GM20431 (cell line): ENCODE results near the gene VAV1.
"Not testable (repeated sequence)": the region's sequence is repeated elsewhere in the genome, so short reads cannot be mapped to it uniquely, and the experiment has no call there.

Experiments used
- in situ Hi-C: fragments of 300-500 bp; cut with MseI, MboI; formaldehyde crosslinking; loops from one replicate; pipeline ENCODE4 v1.15.0; 2020; ENCODE audit warnings: low sequenced_read_pairs; ENCODE audit not compliant: unreplicated experiment

VAV1 gene

DNA sequence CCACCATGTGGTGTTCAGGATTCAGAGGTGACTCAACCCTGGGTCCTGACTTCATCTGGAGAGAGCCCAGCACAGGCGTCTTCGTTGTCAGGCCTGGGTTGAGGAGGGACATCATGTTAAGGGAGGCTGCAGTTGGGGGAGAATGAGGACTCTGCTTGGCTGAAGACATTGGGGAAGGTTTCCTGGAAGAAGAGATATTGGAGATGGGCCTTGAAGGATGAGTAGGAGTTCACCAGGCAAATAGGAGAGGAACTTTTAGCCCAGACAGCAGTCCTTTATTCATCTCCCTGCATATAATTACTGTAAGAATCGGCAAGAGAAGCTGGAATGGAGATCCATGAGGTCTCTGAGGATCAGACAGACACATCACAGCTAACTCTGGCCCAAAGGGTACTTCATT is 38.9 kb downstream of the VAV1 start:
- in situ Hi-C loops = no loop called here

DNA sequence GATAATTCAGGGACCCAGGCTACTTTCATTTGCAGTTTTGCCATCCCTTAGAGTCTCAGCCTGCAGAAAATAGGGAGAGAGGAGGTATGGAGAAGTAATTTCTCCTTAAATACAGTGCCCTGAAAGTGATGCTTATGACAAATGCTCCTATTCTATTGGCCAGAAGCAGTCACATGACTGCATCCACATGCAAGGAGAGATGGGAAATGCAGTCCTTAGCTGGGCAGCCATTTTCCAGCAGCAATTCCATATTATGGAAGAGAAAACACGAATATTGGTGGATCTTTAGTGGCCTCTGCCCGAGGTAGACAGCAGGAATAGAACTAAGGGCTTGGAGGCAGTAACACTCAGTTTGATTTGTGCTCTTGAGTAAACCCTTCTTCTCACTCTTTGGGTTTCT is 39.4 kb downstream of the VAV1 start:
- in situ Hi-C loops = no loop called here

- in situ Hi-C loops = no loop called here
These were observed 40.1 kb downstream of the VAV1 start for GRCh38 chr19:6812612-6813011.

DNA sequence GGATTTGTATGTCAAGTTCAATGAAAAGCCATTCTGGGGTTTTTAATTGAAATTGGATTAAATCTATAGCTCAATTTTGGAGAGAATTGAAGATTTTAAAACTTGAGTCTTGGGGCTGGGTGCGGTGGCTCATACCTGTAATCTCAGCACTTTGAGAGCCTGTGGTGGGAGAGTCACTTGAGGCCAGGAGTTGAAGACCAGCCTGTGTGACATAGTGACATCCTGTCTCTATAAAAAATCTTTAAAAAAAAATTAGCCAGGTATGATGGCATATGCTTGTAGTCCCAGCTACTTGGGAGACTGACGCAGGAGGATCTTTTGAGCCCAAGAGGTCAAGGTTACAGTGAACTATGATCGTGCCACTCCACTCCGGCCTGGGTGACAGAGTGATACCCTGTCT is 41.2 kb downstream of the VAV1 start:
- in situ Hi-C loops = no loop called here

DNA sequence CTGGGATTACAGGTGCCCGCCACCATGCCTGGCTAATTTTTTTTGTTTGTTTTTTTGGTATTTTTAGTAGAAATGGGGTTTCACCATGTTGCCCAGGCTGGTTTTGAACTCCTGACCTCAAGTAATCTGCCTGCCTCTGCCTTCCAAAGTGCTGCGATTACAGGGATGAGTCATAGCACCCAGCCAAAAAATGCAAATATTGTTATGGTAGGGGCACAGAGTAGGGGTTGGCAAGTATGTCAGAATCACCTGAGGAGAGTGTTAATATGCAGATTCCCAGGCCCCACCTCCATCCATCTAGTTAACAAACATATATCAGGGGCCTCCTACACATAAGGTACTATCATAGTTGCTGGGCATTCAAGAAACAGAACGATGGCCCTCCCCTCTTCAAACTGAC is 44.7 kb downstream of the VAV1 start:
- in situ Hi-C loops = no loop called here

DNA sequence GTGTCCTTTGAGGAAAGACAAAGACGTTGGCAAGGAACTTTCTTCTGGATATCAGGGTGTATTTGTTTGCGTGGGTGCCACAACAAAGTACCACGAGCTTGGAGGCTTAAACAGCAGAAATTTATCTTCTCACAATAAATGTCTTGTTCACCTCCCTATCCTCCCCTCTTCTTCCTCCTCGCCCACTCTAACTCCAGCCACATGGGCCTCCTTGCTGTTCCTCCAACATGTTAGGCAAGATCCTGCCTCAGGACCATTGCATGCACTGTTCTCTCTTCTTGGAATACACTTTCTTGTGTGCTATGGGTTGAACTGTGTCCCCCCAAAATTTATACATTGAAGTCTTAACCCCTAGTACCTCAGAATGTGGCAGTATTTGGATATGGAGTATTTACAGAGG is 45.7 kb downstream of the VAV1 start:
- in situ Hi-C loops = no loop called here

GRCh38 chr19:6819323-6819722 is 46.8 kb downstream of the VAV1 start:
- in situ Hi-C loops = no loop called here

GRCh38 chr19:6820237-6820636 is 47.7 kb downstream of the VAV1 start:
- in situ Hi-C loops = no loop called here

DNA sequence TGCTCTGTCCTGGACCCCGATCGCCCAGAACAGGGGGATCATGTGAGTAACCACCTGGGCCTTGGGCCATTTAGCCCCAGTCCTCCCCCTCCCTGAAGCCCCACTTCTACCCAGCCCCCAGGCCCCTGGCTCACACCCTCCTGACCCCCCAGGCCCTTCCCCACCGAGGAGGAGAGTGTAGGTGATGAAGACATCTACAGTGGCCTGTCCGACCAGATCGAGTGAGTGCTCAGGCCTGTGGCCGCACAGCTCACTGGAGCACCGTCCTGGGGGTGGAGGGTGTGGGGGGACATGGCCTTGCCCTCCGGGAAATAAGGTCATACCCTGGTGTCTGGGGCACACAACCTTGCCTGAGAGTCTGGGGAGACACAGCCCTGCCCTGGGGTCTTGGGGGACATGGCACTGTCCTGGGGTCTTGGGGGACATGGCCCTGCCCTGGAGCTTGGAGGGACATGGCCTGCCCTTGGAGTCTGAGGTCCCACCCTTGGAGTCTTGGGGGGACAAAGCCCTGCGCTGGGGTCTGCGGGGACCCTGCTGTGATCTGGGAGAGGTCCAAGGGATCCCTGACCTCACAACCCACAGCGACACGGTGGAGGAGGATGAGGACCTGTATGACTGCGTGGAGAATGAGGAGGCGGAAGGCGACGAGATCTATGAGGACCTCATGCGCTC is 49.3 kb downstream of the VAV1 start:
- in situ Hi-C loops = no loop called here

- in situ Hi-C loops = no loop called here
These were observed 49.8 kb downstream of the VAV1 start for GRCh38 chr19:6822311-6822670.

DNA sequence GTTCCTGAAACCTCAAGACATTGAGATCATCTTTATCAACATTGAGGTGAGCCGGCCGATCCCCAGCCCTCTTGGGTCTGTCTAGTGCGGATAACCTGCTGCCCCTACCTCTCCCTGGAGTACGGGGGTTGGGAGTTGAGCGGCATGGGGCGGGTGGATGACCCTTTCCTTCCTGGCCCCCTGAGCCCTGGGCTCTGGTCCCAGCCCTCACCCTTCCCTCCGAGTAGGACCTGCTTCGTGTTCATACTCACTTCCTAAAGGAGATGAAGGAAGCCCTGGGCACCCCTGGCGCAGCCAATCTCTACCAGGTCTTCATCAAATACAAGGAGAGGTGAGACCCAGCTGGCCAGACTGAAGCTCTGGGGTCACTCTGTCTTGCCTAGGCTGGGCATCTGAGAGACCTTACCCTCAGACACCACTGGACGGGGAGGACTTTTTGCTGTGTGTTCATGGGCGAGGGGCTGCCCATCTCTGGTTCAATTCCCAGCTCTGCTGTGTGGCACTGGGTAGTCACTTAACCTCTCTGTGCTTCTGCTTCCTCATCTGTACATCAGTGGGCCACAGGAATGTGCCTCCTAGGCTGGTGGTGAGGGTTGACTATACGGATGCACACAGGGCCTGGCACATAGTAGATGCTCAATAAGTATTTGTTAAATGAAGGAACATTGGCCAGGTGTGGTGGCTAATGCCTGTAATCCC is 52.7 kb downstream of the VAV1 start:
- in situ Hi-C loops = no loop called here

GRCh38 chr19:6826281-6826920 is 53.9 kb downstream of the VAV1 start:
- in situ Hi-C loops = no loop called here

- in situ Hi-C loops = no loop called here
These were observed 55.8 kb downstream of the VAV1 start for GRCh38 chr19:6828306-6828697.

DNA sequence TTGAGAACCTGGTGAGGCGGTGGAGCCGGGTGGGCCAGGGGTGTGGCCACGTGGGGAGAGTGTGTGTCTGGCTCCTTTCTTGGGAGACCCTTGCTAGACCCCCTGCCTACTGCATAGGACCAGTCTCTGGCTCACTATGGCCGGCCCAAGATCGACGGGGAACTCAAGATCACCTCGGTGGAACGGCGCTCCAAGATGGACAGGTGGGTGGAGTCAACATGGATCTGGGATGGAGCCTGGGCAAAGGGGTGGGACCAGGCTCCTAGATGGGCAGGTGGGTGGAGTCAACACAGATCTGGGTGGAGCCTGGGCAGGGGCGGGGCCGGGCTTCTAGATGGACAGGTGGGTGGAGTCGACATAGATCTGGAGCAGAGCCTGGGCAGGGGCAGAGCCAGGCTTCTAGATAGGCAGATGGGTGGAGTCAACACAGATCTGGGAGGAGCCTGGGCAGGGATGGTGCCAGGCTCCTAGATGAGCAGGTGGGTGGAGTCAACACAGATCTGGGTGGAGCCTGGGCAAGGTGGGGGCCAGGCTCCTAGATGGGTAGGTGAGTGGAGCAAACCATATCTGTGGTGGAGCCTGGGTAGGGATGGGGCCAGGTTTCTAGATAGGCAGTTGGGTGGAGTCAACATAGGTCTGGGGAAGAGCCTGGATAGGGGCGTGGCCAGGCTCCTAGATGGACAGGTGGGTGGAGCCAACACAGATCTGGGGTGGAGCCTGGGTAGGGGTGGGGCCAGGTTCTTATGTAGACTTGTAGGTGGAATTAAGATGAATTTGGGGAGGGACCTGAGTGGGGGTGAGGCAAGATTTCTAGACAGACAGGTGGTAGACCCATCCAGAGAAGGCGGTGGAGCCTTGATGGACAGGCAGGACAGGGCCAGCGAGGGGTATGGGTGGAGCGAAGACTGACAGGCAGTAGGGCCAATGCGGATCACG is 56.5 kb downstream of the VAV1 start:
- in situ Hi-C loops = no loop called here

GRCh38 chr19:6829829-6830228 is 57.3 kb downstream of the VAV1 start:
- in situ Hi-C loops = not testable (repeated sequence)

- in situ Hi-C loops = not testable (repeated sequence)
These were observed 58.6 kb downstream of the VAV1 start for GRCh38 chr19:6831084-6831483.

DNA sequence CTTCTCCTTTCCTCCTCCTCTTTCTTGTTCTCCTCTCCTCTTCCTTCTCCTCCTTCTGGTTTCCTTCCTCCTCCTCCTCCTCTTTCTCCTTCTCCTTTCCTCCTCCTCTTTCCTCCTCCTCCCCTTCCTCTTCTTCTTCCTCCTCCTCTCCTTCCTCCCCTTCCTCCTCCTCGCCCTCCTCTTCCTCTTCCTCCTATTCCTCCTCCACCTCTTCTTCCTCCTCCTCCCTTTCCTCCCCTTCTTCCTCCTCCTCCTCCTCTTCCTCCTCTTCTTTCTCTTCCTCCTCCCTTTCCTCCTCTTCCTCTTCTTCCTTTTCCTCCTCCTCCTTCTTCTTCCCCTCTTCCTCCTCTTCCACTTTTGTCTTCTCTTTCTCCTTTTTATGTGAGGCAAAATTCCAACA is 59.9 kb downstream of the VAV1 start:
- in situ Hi-C loops = no loop called here

DNA sequence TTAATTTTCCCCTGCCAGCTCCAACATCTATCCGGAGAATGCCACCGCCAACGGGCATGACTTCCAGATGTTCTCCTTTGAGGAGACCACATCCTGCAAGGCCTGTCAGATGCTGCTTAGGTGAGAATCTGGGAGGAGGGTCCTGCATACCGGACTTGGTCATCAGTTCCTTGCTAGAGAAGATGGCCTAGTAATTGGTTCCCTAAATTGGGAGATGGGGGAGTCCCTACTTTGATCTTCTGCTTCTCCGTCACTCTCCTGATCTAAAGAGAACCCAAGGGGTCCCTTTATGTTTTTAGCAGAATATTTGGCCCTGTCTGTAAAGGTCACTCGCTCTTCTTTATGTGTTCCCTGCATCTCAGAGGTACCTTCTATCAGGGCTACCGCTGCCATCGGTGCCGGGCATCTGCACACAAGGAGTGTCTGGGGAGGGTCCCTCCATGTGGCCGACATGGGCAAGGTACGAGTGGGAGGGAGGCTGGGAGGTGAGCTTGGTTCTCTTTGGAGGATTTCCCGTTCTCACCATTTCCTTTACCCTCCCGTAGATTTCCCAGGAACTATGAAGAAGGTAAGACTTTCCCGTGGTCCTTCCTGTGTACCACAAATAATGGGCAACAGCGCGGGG is 60.8 kb downstream of the VAV1 start:
- in situ Hi-C loops = no loop called here

DNA sequence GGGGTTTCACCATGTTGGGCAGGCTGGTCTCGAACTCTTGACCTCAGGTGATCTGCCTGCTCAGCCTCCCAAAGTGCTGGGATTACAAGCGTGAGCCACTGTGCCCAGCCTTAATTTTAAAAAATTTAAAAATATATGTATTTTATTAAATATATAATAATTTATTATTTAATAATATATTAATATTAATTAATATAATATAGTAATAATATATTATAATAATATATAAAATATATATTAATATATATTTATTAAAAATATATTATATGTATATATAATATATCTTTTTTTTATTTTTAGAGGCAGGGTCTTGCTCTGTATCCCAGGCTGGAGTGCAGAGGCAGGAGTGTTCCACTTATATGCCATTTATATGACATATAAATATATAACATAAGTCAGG is 61.9 kb downstream of the VAV1 start:
- in situ Hi-C loops = no loop called here

DNA sequence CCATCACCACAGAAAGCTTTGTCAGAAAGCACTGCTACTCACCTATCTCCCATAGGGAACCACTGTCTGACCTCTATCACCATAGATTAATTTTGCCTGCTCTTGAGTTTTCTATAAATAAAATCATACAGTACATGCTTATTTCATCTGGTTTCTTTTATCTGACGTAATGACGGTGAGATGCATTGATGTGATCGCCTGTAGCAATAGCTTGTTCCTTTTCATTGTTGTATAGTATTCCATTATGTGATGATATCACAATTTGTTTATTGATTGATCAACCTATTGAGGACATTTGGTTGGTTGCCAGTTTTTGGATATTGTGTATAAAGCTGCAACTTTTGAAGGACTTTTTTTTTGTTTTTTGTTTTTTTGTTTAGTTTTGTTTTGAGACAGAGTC is 63.0 kb downstream of the VAV1 start:
- in situ Hi-C loops = no loop called here
